ENCODE results near the gene PLCD3.
A peak's percentile ranks its signal among the peaks of the same experiment; 100 is the strongest.

Gene PLCD3, protein sequence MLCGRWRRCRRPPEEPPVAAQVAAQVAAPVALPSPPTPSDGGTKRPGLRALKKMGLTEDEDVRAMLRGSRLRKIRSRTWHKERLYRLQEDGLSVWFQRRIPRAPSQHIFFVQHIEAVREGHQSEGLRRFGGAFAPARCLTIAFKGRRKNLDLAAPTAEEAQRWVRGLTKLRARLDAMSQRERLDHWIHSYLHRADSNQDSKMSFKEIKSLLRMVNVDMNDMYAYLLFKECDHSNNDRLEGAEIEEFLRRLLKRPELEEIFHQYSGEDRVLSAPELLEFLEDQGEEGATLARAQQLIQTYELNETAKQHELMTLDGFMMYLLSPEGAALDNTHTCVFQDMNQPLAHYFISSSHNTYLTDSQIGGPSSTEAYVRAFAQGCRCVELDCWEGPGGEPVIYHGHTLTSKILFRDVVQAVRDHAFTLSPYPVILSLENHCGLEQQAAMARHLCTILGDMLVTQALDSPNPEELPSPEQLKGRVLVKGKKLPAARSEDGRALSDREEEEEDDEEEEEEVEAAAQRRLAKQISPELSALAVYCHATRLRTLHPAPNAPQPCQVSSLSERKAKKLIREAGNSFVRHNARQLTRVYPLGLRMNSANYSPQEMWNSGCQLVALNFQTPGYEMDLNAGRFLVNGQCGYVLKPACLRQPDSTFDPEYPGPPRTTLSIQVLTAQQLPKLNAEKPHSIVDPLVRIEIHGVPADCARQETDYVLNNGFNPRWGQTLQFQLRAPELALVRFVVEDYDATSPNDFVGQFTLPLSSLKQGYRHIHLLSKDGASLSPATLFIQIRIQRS
- total RNA-seq: 2.4 to 5.3 reads per million in 2 donors

DNA sequence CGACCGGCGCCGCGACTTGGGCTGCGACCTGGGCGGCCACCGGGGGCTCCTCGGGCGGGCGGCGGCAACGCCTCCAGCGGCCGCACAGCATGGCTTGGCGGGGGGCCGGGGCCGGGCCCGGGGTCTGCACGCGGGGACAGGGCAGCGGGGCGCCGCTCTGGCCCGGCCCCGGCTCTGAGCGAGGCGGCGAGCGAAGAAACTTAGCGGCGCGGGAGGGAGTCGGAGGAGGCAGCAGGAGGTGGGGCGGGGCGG is at the start of gene PLCD3:
Gene PLCD3 (minus strand): TSS at position 196 of the 252 bp plus-strand sequence. CDS start 105 bp downstream, at position 91.
- no peak for DNase-seq

DNA sequence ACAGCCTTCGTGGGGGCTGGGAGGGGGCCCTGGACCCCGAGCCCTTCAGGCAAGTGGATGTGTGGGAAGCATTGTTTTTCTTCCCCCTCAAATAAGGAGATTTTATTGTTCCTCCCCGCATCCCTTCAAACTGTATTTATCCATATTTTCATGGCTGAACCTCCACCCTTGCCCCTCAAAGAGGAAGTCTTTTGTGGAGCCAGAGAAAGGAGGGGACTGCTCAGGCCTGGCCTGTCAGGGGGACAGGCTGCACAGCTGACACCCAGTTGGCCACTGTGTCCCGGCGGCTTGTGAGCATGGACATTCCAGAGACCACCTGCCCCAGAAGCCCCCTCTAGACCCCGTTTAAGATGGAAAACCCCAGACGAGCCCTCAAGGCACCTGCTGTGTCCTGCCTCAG is 45.2 kb upstream of the PLCD3 start:
- no peak for DNase-seq

DNA sequence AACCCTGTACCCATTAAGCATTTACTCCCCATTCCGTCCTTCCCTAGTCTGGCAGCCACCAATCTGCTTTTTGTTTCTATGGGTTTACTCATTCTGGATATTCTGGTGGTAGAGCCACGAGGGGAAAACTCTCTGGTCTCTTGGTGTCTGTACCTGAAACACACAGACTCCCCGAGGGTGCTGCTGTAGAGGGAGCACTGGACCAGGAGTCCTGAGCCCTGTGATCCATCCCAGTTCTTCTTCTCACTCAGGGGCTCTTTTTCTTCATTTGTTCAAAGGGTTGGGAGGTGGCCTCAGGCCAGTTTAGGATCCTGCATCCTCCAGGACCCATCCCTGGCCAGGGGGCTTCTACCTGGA is 43.4 kb upstream of the PLCD3 start:
- DNase-seq: no peak

DNA sequence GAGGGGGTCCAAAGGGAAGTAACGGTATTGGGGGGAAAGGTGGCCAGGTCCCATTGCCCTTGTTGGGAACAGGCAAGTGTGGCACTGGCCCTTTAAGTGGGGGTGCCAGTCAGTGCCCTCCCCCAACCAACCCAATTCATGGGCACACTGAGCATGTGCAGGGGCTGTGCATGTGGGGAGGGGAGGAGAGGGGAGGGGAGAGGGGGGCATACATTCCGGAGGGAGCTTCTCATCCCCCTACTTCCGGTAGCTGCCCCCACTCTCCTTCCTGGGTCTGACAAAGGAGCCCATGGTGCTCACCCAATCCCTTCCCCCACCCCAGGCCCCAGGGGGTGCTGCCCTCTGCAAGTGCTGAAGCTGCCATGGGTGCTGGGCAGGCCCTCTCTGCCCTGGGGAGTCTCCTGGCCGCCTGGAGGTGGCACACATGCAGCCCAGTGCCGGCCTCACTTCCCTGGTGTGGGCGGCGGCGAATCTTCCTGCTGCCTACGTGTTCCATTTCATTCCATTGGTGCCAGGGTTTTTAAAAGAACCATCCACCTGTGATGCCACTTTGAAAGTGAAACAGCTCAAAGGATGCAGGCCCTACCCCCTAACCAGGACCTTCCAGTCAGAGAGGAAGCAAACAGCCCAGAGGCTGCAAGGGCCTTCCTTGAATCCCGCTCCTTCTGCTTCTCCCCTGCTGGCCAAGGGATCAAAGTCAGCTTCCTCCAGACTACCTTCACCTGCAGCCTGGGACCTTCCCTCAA is 40.4 kb upstream of the PLCD3 start:
- peak in 4 of 5 experiments; percentile 18 to 83 (median 25) for DNase-seq

DNA sequence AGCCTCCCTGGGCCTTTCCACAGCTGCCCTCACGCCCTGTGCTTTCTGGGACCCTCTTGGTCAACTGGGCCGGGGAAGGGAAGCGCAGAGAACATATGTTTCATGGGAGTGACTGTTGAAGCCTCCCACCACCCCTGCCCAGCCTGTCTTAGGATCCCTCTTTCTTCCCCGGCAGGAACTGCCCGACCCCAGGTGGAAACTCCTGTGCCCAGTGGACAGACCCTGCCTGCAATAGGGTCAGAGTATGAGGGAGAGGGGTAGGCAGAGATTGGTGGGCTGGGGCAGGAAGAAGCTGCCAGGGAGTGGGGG is 39.9 kb upstream of the PLCD3 start:
- DNase-seq: no peak

DNA sequence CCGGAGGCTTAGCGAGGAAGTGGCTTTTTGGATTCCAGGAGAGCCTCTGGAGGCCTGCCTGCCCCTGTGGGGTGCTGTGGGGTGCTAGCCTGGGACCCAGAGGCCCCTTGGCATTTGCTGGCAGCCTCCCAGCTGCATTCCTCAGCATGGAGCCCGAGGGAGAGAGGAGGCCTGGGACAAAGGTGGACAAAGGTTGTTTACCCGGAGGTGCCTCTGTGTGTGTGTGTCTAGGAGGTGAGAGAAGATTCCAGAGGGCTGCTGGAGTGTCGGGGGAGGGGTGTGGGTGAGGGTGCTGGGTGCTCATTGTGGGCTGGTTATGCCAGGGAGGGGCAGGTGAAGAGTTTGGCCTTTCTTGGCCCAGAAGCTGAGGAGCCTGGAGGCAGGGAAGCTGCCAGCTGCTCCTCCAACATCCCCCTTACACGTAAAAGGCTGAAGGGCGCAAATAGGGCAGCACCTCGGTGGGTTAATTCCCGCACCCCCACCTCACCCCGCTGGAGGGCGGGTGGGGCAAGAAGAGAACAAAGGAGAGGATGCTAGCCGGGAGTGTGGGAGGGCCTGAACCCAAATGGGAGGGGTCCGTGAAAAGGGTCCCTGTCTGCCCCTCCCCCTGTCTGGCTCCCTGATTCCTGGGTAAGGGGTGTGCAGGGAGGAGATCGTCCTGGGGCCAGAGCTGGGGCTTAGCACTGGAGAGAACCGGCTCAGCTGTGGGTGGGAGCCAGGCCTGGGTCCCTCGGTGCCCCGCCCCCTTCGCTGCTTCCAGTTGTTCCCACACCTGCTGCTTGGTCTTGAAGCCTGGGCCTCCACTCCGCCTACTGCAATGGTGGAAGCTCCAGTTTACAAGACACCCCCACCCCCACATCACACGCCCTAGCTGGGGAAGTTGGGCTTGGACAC is 39.3 kb upstream of the PLCD3 start:
- DNase-seq: no peak

DNA sequence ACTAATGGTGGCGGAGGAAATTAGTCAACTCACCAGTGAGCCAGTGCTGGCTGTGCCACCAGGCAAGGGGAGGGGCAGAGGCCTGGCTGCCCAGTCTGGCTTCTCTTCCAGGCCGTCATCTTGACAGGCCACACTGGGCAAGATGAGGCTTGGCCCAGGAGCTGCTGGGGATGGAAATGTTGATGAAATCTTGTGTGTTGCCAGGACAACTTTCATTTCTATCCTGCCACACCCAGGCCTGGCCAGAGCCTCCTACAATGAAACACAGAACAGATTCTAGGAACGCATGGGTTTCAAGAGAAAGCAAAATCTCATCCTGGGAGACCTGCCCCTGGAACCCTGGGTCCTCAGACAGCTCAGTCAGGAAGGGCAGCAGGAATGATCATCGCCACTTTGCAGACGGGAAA is 38.6 kb upstream of the PLCD3 start:
- no peak for DNase-seq

DNA sequence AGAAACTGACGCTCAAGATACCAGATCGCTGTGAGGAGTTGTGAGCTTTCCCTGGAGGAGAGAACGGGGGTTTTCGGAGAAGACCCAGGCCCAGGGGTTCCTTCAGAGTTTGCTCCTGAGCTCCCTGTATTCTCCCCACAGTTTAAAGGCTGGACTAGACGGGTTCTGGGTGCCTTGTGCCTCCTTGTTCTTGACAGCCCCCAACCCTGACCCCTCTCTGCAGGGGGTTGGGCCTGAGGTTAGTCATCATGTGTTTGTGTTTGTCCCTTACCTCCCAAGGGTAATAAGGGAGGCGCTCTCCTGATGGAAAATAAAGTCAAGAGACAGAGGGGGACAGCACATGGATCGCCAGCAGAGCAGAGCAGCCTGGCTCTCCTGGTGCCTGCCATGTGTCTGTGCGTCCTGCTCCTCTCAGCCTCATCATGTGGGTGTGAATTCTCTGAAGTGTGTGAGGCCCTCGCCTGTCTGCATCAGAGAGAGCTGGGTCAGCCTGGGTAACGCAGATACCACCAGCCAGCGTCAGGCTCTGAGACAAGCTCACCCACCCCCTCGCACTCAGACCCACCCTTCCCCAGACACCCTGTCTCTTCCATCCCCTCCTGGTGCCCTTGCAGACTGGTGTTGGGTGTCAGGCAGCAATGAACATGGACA is 38.1 kb upstream of the PLCD3 start:
- DNase-seq: no peak

DNA sequence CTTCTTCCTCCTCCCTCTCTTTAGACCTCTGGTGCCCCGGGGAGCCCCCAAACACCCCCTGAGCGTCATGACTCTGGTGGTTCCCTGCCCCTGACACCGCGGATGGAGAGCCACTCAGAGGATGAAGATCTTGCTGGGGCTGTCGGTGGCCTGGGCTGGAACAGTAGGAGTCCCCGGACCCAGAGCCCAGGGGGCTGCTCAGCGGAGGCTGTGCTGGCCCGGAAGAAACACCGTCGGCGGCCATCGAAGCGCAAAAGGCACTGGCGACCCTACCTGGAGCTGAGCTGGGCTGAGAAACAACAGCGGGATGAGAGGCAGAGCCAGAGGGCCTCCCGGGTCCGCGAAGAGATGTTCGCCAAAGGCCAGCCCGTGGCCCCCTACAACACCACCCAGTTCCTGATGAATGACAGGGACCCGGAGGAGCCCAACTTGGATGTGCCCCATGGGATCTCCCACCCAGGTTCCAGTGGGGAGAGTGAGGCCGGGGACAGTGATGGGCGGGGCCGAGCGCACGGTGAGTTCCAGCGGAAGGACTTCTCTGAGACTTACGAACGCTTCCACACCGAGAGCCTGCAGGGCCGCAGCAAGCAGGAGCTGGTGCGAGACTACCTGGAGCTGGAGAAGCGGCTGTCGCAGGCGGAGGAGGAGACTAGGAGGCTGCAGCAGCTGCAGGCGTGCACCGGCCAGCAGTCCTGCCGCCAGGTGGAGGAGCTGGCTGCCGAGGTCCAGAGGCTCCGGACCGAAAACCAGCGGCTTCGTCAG is 36.9 kb upstream of the PLCD3 start:
- DNase-seq: no peak

DNA sequence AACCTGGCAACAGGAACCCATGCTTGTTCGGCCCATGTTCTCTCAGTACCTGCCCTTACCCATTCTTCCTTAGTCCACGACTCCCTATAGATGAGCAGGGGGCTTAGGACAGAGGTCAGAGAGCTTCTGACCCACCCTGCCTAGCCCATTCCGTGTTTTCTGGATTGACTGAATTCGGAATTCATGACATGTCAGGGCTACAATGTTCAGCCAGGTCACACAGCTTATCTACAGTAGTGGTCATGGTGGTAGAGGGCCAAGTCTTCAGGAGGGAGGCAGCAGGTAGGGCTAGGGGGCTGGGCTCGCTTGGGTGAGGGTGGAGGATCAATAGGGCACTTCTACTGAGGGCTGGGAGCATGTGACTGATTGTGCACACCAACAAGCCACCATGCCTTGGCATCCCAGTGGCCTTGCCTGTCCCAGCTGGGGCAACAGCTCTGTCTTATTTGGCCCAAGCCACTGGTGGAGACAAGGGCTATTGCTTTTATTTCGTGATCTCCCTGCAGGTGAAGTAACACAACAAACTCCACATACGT is 32.5 kb upstream of the PLCD3 start:
- no peak for DNase-seq

DNA sequence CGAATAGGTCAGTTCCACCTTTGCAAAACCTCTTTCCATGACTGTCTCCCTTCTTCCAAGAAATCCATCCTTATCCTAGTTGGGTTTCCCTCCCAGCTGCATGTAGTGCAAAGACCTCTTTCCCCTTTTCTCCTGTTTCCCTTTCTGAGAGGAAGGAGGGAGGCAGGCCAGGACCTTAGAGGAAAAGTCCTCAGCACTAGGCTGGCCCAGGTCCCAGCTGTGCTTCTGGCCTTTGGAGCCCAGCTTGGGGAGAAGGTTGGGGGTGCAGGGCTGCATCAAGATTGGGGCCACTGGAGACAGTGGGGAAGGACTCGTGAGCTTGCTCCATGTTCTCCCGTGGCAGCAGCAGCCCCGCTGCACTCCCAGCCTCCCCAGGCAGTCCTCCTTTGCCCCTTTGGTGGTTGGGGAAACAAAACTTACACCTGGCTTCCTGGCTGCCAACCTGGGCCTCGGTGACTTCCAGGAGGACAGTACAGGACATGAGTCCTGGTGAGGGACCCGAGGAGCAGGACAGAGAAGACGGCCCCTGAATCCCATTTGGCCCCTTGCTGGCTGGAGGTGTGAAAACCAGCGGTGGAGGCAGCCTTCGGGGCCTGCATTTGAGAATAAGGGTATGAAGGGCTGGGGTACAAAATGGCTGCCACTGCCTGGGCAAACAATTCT is 29.8 kb upstream of the PLCD3 start:
- DNase-seq: no peak

DNA sequence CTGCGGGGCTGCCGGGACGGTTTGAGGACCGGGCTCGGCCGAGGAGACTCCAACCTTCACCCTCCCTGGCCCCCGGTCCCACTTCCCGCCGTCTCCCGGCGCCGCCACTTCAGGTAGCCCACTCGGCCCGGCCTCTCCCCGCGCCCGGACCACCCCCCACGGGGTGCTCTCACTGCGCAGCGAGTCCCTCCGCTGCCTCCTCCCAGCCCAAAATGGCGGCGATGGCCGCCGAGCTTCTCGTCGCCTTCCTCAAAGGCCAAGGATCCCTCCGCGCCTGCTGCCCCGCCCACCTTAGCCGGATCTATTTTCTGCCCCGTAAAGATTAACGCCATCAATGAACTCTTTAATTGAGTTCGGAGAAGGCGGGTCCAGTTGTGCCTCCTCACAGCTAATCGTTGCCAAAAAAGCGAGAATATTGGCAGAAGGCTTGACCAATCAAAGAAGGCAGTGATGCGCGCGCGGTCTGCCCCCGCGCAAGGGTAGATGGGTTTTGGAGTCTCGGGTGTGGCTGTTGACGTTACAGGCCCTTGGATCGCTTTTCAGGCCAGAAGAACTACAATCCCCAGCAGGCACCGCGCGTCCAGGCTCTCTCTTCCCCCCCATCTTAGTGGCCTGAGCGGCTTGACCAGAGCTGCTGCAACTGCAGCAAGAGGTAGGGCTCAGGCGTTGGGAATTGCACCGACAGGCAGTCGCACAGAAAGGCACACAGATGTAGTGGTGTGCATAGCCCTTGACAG is 29.1 kb upstream of the PLCD3 start, which contains the start of gene HEXIM2:
Gene HEXIM2 (plus strand): TSS at position 588 of the 737 bp plus-strand sequence. CDS start 919 bp downstream, outside the sequence.
- peak; percentile 91 to 100 (median 98) for DNase-seq

DNA sequence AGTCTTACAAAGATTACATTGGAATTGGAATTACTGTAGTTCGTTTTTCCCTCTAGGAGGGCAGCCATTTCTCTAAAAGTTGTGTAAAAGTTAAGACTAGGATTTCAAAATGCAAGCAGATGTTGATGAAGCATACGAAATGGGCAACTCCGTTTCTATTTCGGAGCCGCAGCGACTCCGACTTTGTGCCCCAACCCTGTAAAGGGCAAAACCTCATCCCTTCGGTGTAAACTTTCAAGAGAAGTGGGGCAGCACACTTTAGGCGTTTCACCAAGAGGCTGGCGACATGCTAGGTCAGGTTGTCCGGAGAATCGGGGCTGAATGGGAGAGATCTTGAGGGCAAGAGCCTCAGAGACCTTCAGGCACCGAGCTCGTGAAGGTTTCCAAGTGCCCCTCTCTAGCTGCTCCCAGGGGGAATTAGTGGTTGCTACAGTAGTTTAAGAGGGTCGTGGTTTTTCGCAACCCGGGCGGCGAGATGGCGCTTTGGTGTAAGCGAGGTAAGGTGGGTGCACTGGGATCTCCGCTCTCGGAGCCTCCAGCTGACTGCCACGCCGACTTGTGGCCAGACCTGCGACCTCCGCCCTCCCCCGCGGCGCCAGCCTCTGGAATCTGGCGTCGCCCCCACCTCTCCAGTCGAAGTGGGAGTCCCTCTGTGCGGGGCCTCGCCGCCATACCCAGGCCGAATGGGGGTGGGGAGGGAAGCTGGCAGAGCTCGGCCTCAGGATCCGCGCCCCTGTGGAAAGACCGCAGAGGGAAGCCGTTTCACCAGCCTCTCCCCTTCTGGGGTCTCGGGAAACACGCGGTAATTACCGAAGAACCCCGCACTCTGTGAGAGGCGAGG is 28.4 kb upstream of the PLCD3 start:
- DNase-seq: peak in 4 of 5 experiments; percentile 23 to 66 (median 50)

DNA sequence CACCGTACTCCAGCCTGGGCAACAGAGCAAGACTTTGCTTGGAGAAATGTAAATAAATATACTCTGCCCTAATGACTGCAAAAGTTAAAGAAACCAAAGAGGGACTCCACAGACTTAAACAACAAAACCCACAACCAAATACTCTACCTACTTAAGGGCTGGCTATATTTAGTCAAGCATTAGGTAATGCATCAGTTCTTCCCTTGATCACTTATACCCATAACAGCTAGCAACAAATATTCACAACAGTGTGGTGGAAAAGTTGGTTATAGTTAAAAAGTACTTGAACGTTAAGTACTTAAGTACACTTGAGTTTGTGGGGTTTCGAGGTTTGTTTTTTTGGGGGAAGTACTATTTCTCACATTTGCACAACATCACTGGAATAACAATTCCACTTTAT is 23.9 kb upstream of the PLCD3 start:
- no peak for DNase-seq

DNA sequence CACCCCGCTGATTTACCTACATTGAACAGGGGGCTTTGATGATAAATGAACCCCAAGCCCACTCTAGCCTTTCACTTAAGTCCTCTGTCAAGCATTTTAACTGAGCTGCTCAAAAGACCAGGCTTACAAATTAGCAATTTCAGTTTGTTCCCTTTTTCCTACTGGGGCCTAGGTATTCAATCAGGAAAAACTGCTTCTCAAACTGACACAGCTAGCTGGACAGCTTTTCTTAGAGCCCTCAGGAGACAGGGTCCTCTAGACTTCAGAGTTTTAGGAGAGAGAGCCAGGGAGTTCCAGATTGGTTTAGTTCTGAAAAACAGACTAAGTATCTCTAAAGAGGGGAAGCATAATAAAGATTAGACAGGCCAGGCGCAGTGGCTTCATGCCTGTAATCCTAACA is 23.2 kb upstream of the PLCD3 start:
- DNase-seq: no peak

DNA sequence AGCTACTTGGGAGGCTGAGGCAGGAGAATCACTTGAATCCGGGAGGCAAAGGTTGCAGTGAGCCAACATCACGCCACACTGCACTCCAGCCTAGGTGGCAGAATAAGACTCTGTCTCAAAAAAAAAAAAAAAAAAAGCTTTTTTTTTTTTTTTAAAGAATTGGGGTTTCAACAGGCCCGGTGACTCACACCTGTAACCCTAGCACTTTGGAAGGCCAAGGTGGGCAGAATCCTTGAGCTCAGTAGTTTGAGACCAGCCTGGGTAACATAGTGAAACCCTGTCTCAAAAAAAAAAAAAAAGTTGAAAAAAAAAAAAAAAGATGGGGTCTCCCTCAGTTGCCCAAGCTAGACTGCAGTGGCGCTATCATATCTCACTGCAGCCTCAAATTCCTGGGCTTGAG is 22.7 kb upstream of the PLCD3 start:
- DNase-seq: no peak

DNA sequence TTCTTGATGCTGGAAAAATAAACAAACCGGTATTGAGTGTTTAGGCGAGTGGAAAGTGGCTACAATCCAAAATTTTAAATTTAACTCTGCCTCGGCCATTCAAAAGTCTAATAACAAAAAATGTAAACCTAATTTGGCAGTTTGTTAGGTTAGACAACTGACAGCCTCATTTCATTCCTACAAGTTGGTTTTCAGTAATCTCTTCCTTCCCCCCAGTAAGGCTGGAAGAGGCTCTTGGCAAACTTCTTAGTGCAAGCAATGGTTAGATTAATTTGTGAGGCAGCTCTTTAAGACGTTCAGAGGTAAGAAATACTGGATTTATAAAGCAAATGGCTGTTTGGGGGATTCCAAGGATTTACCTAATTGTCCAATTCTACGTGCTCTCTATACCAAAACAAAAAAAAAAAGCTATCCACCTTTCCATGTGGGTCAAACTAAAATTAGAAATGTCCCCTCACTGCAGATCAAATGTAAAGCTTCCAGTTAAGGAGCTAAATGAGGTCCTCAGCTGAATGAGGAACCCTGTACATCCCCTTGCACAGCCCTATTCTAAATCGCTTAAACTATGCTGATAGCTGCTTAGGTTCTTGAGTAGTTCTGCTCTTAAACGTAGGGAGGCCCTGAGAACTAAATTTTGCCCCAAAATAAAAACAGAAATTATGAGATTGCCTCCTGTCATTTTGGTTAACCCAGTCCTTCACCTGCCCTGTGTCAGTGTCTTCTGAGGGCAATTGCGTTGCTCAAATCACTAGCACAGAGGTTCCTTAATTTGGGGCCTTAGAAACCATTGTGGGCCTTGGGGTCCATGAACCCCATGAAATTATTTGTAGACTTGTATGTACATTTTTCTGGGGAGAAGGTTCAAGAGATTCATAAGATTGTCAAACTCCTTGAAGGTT is 18.8 kb upstream of the PLCD3 start:
- DNase-seq: no peak
